C4-2B (cell line): ENCODE data around the gene CEACAM8.
"Not testable (repeated sequence)": the region's sequence is repeated elsewhere in the genome, so short reads cannot be mapped to it uniquely, and the experiment has no call there.

ENCODE experiments used
- CTCF ChIP-seq: fragments of 450-650 bp; conservative IDR thresholded peaks from 2 replicates; pipeline ENCODE4 v1.5.1; 2017; ENCODE audit warnings: mild to moderate bottlenecking
- ZFX ChIP-seq: fragments of 450-650 bp; IDR thresholded peaks from 2 replicates; pipeline ENCODE4 v1.6.1; 2017

- TF ChIP-seq CTCF, ZFX: not testable (repeated sequence)
Observed at GRCh38 chr19:42557386-42557871, 37.3 kb downstream of the CEACAM8 start.
